Astrocyte of the cerebellum (primary cell): Measurements from ENCODE around the gene TEAD2.

ENCODE experiments used
- DNase-seq: peaks from one replicate; pipeline ENCODE4 v3.0.0-alpha.2; 2011; ENCODE audit warnings: low read depth
- H3K4me3 ChIP-seq: 2 replicates; pipeline ENCODE4 v1.5.1; 2011; ENCODE audit warnings: mild to moderate bottlenecking, low read depth, low read length, moderate library complexity
- in situ Hi-C: cut with HindIII; loops from 2 replicates; pipeline ENCODE4 v1.10.0; 2017; ENCODE audit warnings: low sequenced_read_pairs
- TF ChIP-seq, protein P1 (sequence below): IDR thresholded peaks from 2 replicates; pipeline ENCODE4 v1.5.1; 2012; ENCODE audit warnings: low read length, low read depth, moderate library complexity, mild to moderate bottlenecking; ENCODE audit errors: missing control alignments

TEAD2 gene

GRCh38 chr19:49297403-49297802 lies 64.8 kb downstream of the TEAD2 start:
- TF ChIP-seq, protein P1, sequence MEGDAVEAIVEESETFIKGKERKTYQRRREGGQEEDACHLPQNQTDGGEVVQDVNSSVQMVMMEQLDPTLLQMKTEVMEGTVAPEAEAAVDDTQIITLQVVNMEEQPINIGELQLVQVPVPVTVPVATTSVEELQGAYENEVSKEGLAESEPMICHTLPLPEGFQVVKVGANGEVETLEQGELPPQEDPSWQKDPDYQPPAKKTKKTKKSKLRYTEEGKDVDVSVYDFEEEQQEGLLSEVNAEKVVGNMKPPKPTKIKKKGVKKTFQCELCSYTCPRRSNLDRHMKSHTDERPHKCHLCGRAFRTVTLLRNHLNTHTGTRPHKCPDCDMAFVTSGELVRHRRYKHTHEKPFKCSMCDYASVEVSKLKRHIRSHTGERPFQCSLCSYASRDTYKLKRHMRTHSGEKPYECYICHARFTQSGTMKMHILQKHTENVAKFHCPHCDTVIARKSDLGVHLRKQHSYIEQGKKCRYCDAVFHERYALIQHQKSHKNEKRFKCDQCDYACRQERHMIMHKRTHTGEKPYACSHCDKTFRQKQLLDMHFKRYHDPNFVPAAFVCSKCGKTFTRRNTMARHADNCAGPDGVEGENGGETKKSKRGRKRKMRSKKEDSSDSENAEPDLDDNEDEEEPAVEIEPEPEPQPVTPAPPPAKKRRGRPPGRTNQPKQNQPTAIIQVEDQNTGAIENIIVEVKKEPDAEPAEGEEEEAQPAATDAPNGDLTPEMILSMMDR, result no peak
- no peak overlapping the region for H3K4me3 ChIP-seq
- in situ Hi-C loops, result no loop called here
- no peak for DNase-seq

DNA sequence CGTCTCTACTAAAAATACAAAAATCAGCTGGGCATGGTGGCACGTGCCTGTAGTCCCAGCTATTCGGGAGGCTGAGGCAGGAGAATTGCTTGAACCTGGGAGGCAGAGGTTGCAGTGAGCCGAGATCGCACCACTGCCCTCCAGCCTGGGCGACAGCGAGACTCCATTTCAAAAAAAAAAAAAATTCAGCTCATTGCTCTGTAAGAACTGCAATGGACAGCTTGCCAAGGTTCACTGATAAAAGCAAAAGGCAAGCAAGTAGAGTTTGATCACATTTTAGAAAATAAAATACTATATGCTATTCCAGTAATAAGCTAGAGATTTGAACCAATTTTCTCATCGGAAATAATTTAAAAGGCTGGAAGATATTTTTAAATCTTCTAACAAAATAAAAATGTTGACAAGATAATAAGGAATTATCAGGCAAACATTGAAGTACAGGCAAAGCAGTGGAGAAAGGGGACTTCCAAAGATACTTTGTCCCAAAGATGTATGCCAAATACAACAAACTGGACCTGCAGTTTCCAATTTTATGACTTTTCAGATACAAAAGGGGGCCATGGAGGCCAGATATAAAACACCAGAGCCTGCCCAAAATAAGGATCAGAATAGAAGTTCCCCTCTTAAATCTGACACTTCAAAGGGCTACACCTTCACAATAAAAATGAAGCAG lies 66.9 kb downstream of the TEAD2 start:
- no peak for DNase-seq
- in situ Hi-C loops, result no loop called here
- H3K4me3 ChIP-seq, result no peak overlapping the region
- TF ChIP-seq, protein P1, result no peak

GRCh38 chr19:49294401-49294800 lies 67.8 kb downstream of the TEAD2 start:
- TF ChIP-seq, protein P1, result no peak
- no peak overlapping the region for H3K4me3 ChIP-seq
- in situ Hi-C loops, result no loop called here
- DNase-seq, result no peak
